HepG2 (cell line): Measurements from ENCODE around the gene HIVEP2.

Experiments
- CCAR2 ChIP-seq: fragments of 200-400 bp; formaldehyde crosslinking; optimal IDR thresholded peaks from 2 replicates; pipeline ENCODE3; 2018; ENCODE audit warnings: low read depth, mild to moderate bottlenecking, low read length, moderate library complexity
- CTCF ChIP-seq: sonication (generic); formaldehyde crosslinking; IDR thresholded peaks from 2 replicates; pipeline ENCODE4 v1.5.0; 2020; ENCODE audit warnings: mild to moderate bottlenecking, missing genetic modification reagents, moderate library complexity
- IRF1 ChIP-seq: sonication (generic); formaldehyde crosslinking; IDR thresholded peaks from 2 replicates; pipeline ENCODE4 v1.4.0; 2020; ENCODE audit warnings: low read depth, mild to moderate bottlenecking, missing genetic modification reagents
- KDM5A ChIP-seq: fragments of 200-600 bp; sonication (generic); IDR thresholded peaks from 2 replicates; pipeline ENCODE4 v1.7.0; 2018; ENCODE audit warnings: antibody characterized with exemption, mild to moderate bottlenecking, low read length, borderline replicate concordance
- MBD4 ChIP-seq: IDR thresholded peaks from 2 replicates; pipeline ENCODE4 v1.6.1; 2012; ENCODE audit warnings: low read length, inconsistent platforms, borderline replicate concordance
- POLR2AphosphoS5 ChIP-seq: IDR thresholded peaks from 2 replicates; pipeline ENCODE4 v1.6.1; 2012; ENCODE audit warnings: low read depth, low read length
- TCF7 ChIP-seq: sonication (generic); IDR thresholded peaks from 2 replicates; pipeline ENCODE4 v1.6.1; 2016; ENCODE audit warnings: antibody characterized with exemption, low read depth
- TERF1 ChIP-seq: sonication (generic); formaldehyde crosslinking; IDR thresholded peaks from 2 replicates; pipeline ENCODE4 v1.8.0; 2022; ENCODE audit warnings: mild to moderate bottlenecking, missing genetic modification reagents, moderate library complexity
- ZFP36 ChIP-seq: fragments of 150-350 bp; IDR thresholded peaks from 2 replicates; pipeline ENCODE4 v1.6.1; 2018; ENCODE audit warnings: borderline replicate concordance, low read length, low read depth; ENCODE audit not compliant: partially characterized antibody
- ZNF446 ChIP-seq: sonication (generic); formaldehyde crosslinking; IDR thresholded peaks from 2 replicates; pipeline ENCODE4 v1.5.0; 2020; ENCODE audit warnings: mild to moderate bottlenecking, missing genetic modification reagents

GRCh38 chr6:142913036-142913510 lies 31.9 kb downstream of the HIVEP2 start:
- TF ChIP-seq ZFP36 (no peak), CCAR2 (no peak), CTCF (CRISPR knock-in tag) (no peak), MBD4 (no peak), ZNF446 (CRISPR knock-in tag) (no peak), IRF1 (no peak), POLR2AphosphoS5 (no peak), TERF1 (CRISPR knock-in tag) (no peak), KDM5A (no peak), TCF7 (no peak)
